ENCODE measurements around the gene SPRY2.

Gene SPRY2

GRCh38 chr13:80314711-80315653 lies 25.9 kb downstream of the SPRY2 start:
- DNase-seq (ENCODE audit: low read depth) = no peak

GRCh38 chr13:80313668-80314256 lies 27.2 kb downstream of the SPRY2 start:
- H3K4me3 ChIP-seq (ENCODE audit: low read depth, low read length) = no peak overlapping the region
- DNase-seq (ENCODE audit: low read depth) = no peak
- no peak for TF ChIP-seq CTCF (IDR thresholded peaks at IDR 0.05; ENCODE audit: insufficient read depth, low read depth, low read length, missing control alignments)

More at GRCh38 chr13:80314711-80315653, 25.9 kb downstream of the SPRY2 start:
- TF ChIP-seq CTCF (IDR thresholded peaks at IDR 0.05; ENCODE audit: insufficient read depth, low read depth, low read length, missing control alignments) = no peak
- H3K4me3 ChIP-seq (ENCODE audit: low read depth, low read length) = no peak overlapping the region

DNA sequence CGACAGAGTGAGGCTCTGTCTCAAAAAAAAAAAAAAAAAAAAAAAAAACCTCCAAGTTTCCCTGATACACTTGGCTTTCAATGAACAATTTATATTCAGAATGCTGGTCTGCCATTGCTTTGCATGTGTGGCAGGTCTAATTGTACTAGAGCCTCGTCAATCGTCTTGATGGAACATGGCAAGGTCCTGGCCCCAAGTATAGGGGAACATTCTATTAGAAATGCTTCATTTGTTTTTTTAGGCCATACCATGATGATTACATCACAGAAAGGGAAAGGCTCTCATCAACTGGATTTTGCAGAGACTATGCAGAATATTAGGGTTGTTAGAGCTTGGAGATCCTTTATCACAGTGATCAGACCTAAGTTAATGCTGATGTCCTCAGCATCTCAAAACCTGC lies 28.0 kb downstream of the SPRY2 start:
- H3K4me3 ChIP-seq (ENCODE audit: low read depth, low read length) = no peak overlapping the region
- no peak for TF ChIP-seq CTCF (IDR thresholded peaks at IDR 0.05; ENCODE audit: insufficient read depth, low read depth, low read length, missing control alignments)
- DNase-seq (ENCODE audit: low read depth) = no peak

- no peak for TF ChIP-seq CTCF (IDR thresholded peaks at IDR 0.05; ENCODE audit: insufficient read depth, low read depth, low read length, missing control alignments)
- DNase-seq (ENCODE audit: low read depth) = no peak
Observed at GRCh38 chr13:80312012-80312704, 28.8 kb downstream of the SPRY2 start.

DNA sequence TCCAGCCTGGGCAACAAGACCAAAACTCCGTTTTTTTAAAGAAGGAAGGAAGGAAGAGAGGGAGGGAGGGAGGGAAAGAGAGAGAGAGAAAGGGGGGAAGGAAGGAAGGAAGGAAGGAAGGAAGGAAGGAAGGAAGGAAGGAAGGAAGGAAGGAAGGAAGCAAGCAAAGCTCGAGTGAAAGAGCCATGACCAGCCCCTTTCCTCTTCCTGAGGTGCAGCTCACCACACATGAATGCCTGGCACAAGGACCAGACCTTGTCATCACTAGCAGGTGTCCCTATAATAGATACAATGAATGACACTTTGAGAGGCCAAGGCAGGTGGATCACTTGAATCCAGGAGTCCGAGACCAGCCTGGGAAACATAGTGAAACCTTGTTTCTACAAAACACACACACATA lies 31.0 kb downstream of the SPRY2 start:
- no peak for DNase-seq (ENCODE audit: low read depth)
- no peak overlapping the region for H3K4me3 ChIP-seq (ENCODE audit: low read depth, low read length)
- TF ChIP-seq CTCF (IDR thresholded peaks at IDR 0.05; ENCODE audit: insufficient read depth, low read depth, low read length, missing control alignments) = no peak

More at GRCh38 chr13:80312012-80312704, 28.8 kb downstream of the SPRY2 start:
- no peak overlapping the region for H3K4me3 ChIP-seq (ENCODE audit: low read depth, low read length)

DNA sequence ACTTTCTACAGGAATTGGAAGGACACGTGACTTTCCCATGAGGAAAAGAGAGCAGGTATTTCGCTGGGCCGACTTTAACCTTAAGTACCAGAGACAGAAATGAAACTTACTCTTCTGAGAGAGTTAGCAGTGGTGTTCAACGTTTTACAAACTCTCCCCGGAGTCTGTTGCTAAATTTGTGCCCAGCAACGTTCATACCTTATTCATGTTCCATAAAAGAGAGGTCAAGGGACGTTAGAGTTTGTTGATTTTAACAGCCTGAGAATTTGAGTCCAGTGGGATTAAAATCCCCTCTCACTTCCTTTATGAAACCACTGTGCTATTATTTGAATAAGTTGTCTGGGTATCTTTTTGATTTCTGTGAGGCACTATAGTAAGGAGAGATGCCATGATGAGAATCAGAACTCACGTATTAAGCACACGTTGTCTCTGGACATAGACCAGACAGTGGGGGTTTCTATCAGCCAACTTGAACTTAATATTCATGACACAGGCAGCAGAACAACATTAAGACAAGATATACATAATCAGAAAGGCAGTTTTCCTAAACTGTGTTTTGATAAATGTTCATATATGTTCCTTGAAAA lies 33.4 kb downstream of the SPRY2 start:
- no peak for TF ChIP-seq CTCF (IDR thresholded peaks at IDR 0.05; ENCODE audit: insufficient read depth, low read depth, low read length, missing control alignments)
- no peak overlapping the region for H3K4me3 ChIP-seq (ENCODE audit: low read depth, low read length)
- no peak for DNase-seq (ENCODE audit: low read depth)

Data from GM12865 (cell line).